Hepatocyte (in vitro differentiated cells): ENCODE measurements around the gene CELA1.

Experiments
- EZH2phosphoT487 ChIP-seq: fragments of 200-600 bp; sonication (generic); IDR thresholded peaks from one replicate; pipeline ENCODE4 v1.6.1; 2018; ENCODE audit warnings: antibody characterized with exemption, mild to moderate bottlenecking, low read depth, moderate library complexity; ENCODE audit not compliant: unreplicated experiment, severe bottlenecking
- TF ChIP-seq, protein P1 (sequence below): fragments of 200-600 bp; sonication (generic); IDR thresholded peaks from 2 replicates; pipeline ENCODE4 v1.5.1; 2016; ENCODE audit warnings: antibody characterized with exemption, mild to moderate bottlenecking; ENCODE audit not compliant: poor library complexity

DNA sequence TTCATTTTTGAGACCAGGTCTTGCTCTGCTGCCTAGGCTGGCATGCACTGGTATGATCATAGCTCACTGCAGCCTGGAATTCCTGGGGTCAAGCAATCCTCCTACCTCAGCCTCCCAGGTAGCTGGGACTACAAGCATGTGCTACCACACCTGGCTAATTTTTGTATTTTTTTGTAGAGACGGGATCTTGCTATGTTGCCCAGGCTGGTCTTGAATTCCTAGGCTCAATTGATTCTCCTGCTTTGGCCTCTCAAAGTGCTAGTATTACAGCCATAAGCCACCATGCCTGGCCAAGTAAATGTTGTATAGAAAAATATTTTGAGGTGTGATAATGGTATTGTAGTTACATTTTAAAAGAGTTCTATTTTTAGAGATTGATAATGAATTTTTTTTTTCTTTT is 35.1 kb downstream of the CELA1 start:
- TF ChIP-seq, protein P1, sequence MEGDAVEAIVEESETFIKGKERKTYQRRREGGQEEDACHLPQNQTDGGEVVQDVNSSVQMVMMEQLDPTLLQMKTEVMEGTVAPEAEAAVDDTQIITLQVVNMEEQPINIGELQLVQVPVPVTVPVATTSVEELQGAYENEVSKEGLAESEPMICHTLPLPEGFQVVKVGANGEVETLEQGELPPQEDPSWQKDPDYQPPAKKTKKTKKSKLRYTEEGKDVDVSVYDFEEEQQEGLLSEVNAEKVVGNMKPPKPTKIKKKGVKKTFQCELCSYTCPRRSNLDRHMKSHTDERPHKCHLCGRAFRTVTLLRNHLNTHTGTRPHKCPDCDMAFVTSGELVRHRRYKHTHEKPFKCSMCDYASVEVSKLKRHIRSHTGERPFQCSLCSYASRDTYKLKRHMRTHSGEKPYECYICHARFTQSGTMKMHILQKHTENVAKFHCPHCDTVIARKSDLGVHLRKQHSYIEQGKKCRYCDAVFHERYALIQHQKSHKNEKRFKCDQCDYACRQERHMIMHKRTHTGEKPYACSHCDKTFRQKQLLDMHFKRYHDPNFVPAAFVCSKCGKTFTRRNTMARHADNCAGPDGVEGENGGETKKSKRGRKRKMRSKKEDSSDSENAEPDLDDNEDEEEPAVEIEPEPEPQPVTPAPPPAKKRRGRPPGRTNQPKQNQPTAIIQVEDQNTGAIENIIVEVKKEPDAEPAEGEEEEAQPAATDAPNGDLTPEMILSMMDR: no peak
- no peak for TF ChIP-seq EZH2phosphoT487
